ENCODE results near the gene SLC11A2. TPM values are rescaled to one million over a fixed set of nuclear protein-coding genes. Genes with fewer than 3 reads are reported as not detected.
A peak's percentile ranks its signal among the peaks of the same experiment; 100 is the strongest.

SLC11A2 gene
- 42.5 and 42.9 TPM in 2 replicates for total RNA-seq

DNA sequence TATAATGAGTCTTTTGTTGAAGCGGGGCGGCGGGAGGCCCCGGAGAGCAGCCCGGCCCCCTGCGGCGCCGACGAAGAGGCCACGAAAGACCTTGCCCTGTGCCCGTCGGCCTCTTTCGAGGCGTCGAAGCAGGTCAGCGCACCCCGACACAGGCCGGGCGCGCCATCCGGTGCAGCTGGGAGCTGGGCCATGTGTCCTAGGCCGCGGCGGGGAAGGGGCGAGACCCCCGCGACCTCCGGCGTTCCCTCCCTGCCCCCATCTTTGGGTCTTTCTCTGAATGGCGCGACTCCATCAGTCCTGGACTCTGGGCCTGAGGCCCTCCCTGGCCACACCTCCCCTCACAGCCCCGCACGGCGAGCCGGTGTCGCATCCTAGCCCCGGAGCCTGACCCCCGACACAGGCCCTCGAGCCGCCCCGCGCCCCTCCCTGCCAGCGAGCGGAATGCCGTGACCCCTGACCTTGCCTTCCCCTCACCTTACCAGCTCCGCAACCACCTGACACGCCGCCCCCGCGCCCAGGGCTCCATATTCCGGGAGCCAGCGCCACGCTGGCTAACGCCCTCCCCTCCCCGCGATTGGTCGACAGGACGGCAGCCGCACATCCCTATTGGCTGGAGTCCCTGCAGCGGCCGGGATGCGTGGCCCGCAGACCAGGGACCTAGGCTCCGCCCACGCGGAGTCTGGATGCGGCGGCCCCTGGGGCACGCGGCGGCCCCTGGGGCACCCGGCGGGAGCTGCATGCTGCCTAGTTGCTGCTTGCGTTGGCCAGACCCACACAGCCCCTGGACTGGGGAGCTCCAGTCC is at the start of gene SLC11A2:
TSS of gene SLC11A2 (minus strand) at position 549 of the 803 bp plus-strand sequence. CDS start 15,656 bp downstream, outside the sequence.
- H3K4me3 ChIP-seq (ENCODE audit: low read depth, low read length), result peak within 1 kb of the TSS; percentile 67
- TF ChIP-seq, protein P1, sequence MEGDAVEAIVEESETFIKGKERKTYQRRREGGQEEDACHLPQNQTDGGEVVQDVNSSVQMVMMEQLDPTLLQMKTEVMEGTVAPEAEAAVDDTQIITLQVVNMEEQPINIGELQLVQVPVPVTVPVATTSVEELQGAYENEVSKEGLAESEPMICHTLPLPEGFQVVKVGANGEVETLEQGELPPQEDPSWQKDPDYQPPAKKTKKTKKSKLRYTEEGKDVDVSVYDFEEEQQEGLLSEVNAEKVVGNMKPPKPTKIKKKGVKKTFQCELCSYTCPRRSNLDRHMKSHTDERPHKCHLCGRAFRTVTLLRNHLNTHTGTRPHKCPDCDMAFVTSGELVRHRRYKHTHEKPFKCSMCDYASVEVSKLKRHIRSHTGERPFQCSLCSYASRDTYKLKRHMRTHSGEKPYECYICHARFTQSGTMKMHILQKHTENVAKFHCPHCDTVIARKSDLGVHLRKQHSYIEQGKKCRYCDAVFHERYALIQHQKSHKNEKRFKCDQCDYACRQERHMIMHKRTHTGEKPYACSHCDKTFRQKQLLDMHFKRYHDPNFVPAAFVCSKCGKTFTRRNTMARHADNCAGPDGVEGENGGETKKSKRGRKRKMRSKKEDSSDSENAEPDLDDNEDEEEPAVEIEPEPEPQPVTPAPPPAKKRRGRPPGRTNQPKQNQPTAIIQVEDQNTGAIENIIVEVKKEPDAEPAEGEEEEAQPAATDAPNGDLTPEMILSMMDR (IDR thresholded peaks at IDR 0.05; ENCODE audit: insufficient read depth, low read length, severe bottlenecking), result no peak
- FAIRE-seq, result no peak
- H3K27me3 ChIP-seq (ENCODE audit: control insufficient read depth, insufficient read depth, low read length), result no peaks in the 10 kb centered on the region
- peaks cover under 1% of the 10 kb centered on the region for H3K36me3 ChIP-seq (ENCODE audit: control insufficient read depth, insufficient read depth, low read length)
- DNase-seq (ENCODE audit: low read depth), result peak; percentile 85

GRCh38 chr12:51075390-51075789 is 49.2 kb upstream of the SLC11A2 start:
- peaks cover 10% of the 10 kb centered on the region for H3K36me3 ChIP-seq (ENCODE audit: control insufficient read depth, insufficient read depth, low read length)
- FAIRE-seq, result no peak
- DNase-seq (ENCODE audit: low read depth), result no peak

GRCh38 chr12:51071663-51072062 is 45.5 kb upstream of the SLC11A2 start:
- TF ChIP-seq, protein P1 (IDR thresholded peaks at IDR 0.05; ENCODE audit: insufficient read depth, low read length, severe bottlenecking), result no peak
- FAIRE-seq, result no peak
- Histone ChIP-seq H3K4me3 (ENCODE audit: low read depth, low read length) (no peak overlapping the region), H3K36me3 (ENCODE audit: control insufficient read depth, insufficient read depth, low read length) (peaks cover 23% of the 10 kb centered on the region), H3K27me3 (ENCODE audit: control insufficient read depth, insufficient read depth, low read length) (no peaks in the 10 kb centered on the region)
- no peak for DNase-seq (ENCODE audit: low read depth)

More at GRCh38 chr12:51075390-51075789, 49.2 kb upstream of the SLC11A2 start:
- TF ChIP-seq, protein P1 (IDR thresholded peaks at IDR 0.05; ENCODE audit: insufficient read depth, low read length, severe bottlenecking), result no peak
- Histone ChIP-seq H3K27me3 (ENCODE audit: control insufficient read depth, insufficient read depth, low read length) (no peaks in the 10 kb centered on the region), H3K4me3 (ENCODE audit: low read depth, low read length) (no peak overlapping the region)

DNA sequence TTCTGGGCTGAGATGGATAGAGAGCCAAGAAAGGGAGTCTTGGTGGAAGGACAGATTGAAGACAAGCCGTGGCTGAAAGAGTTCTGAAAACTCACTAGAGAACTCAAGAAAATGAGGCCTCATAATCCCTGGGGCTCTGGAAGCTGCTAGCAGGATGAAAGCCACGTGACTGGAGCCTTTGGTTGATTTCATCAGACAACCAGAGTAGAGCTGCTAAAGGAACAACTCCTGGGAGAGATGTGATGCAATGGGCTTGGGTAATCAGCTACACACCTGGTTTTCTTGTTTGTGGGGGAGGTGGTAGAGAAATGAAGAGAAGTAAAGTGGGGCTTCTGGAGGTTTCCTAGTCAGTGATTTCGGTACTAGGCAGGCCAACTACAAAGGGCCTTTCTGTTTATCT is 43.8 kb upstream of the SLC11A2 start:
- Histone ChIP-seq H3K27me3 (ENCODE audit: control insufficient read depth, insufficient read depth, low read length) (no peaks in the 10 kb centered on the region), H3K36me3 (ENCODE audit: control insufficient read depth, insufficient read depth, low read length) (peaks cover 24% of the 10 kb centered on the region), H3K4me3 (ENCODE audit: low read depth, low read length) (no peak overlapping the region)
- TF ChIP-seq, protein P1 (IDR thresholded peaks at IDR 0.05; ENCODE audit: insufficient read depth, low read length, severe bottlenecking), result no peak
- DNase-seq (ENCODE audit: low read depth) (peak; percentile 78), FAIRE-seq (peak; percentile 73)

DNA sequence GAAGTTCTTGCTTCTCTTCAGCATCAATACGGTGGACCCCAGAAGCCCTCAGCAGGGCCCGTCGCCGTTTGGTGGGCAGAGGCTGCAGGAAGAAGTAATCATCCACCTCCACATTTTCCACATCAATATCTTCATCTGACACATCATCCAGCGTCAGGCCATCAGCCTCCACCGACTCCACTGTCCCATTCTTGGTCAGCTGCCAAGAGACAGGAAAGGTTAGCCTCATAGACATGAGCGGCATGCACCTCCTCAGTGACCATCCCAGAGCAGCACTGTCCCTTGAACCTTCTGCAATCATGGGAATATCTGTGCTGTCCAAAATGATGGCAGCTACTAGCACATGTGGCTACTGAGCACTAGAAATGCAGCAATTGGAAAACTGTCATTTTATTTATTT is 41.6 kb upstream of the SLC11A2 start:
- TF ChIP-seq, protein P1 (IDR thresholded peaks at IDR 0.05; ENCODE audit: insufficient read depth, low read length, severe bottlenecking), result no peak
- no peaks in the 10 kb centered on the region for H3K27me3 ChIP-seq (ENCODE audit: control insufficient read depth, insufficient read depth, low read length)
- DNase-seq (ENCODE audit: low read depth) (no peak), FAIRE-seq (no peak)
- H3K4me3 ChIP-seq (ENCODE audit: low read depth, low read length), result no peak overlapping the region
- H3K36me3 ChIP-seq (ENCODE audit: control insufficient read depth, insufficient read depth, low read length), result peaks cover 31% of the 10 kb centered on the region
